Peyer's patch (tissue), 4 donors: ENCODE data around the gene PPP1R9B. TPM values are rescaled to one million over a fixed set of nuclear protein-coding genes. Genes with fewer than 3 reads are reported as not detected.

ENCODE experiments used
- DNase-seq, 3 donors: peaks; one replicate each; pipeline ENCODE4 v3.0.0-alpha.2; 2017 to 2019
- H3K27ac ChIP-seq, 4 donors: fragments of 200-600 bp; sonication (generic); one replicate each; pipeline ENCODE4 v1.5.1; 2016 to 2019
- H3K27me3 ChIP-seq, 2 donors: fragments of 200-600 bp; sonication (generic); one replicate each; pipeline ENCODE4 v1.5.1; 2019
- H3K36me3 ChIP-seq, 3 donors: fragments of 200-600 bp; sonication (generic); one replicate each; pipeline ENCODE4 v1.5.1; 2016 to 2019
- H3K4me1 ChIP-seq, 4 donors: fragments of 200-600 bp; sonication (generic); one replicate each; pipeline ENCODE4 v1.5.1; 2016 to 2019
- H3K4me3 ChIP-seq, 4 donors: fragments of 200-600 bp; sonication (generic); 1 replicate in 3 of 4; 2 replicates in 1 of 4; pipeline ENCODE4 v1.5.1; 2016 to 2019; ENCODE audit warnings: mild to moderate bottlenecking in 1 of 4
- H3K9me3 ChIP-seq, 4 donors: fragments of 200-600 bp; sonication (generic); one replicate each; pipeline ENCODE4 v1.5.1; 2016 to 2019; ENCODE audit warnings: mild to moderate bottlenecking in 1 of 4
- CTCF ChIP-seq, 6 experiments: fragments of 450-650 bp in 4 of 6; fragments of 200-600 bp in 2 of 6; sonication (generic) in 1 of 6; IDR thresholded peaks; one replicate each; pipeline ENCODE4 v1.5.1; 2017 to 2019; ENCODE audit warnings: antibody characterized with exemption in 6 of 6, mild to moderate bottlenecking in 3 of 6, moderate library complexity in 1 of 6
- POLR2A ChIP-seq, 2 donors: fragments of 450-650 bp; IDR thresholded peaks; one replicate each; pipeline ENCODE4 v1.5.1; 2017; ENCODE audit warnings: antibody characterized with exemption in 2 of 2, mild to moderate bottlenecking in 2 of 2, moderate library complexity in 2 of 2
- total RNA-seq, 4 donors: library from RNA; depleted of rRNA; stranded (reverse); fragments of >200 nt; gene quantifications; one replicate each; pipeline ENCODE4 v1.1.0, GENCODE V29; 2016

The PPP1R9B gene
- total RNA-seq, 4 donors from 2014 or later: 18.0 to 40.4 (median 32.9) TPM

GRCh38 chr17:50130559-50131305, 19.7 kb downstream of the PPP1R9B start:
- Histone ChIP-seq H3K36me3 (peaks cover 0 to 16% (median 0%) of the 10 kb centered on the region in 3 donors), H3K27me3 (peaks cover 0 to 11% of the 10 kb centered on the region in 2 donors), H3K4me3 (peak overlapping the region in 2 of 4 donors; percentile 52 to 57), H3K4me1 (peaks cover 0 to 35% (median 15%) of the 10 kb centered on the region in 4 donors), H3K27ac (no peak overlapping the region), H3K9me3 (no peaks in the 10 kb centered on the region)
- no peak for DNase-seq
- TF ChIP-seq CTCF (IDR thresholded peaks at IDR 0.05) (no peak), POLR2A (IDR thresholded peaks at IDR 0.05) (no peak)

GRCh38 chr17:50129728-50130558, 20.5 kb downstream of the PPP1R9B start, which contains the start of gene SAMD14:
SAMD14 (minus strand) TSS chr17:50130160; CDS start chr17:50124959, 5,201 bp downstream.
- TF ChIP-seq CTCF (IDR thresholded peaks at IDR 0.05) (no peak), POLR2A (IDR thresholded peaks at IDR 0.05) (no peak)
- no peaks in the 10 kb centered on the region for H3K9me3 ChIP-seq

GRCh38 chr17:50129353-50129727, 21.1 kb downstream of the PPP1R9B start:
- no peak for DNase-seq
- no peaks in the 10 kb centered on the region for H3K9me3 ChIP-seq
- peaks cover 0 to 2% (median 0%) of the 10 kb centered on the region in 3 donors for H3K36me3 ChIP-seq
- TF ChIP-seq POLR2A (IDR thresholded peaks at IDR 0.05): no peak
- TF ChIP-seq CTCF (IDR thresholded peaks at IDR 0.05): no peak
- H3K27me3 ChIP-seq: peaks cover 0 to 11% of the 10 kb centered on the region in 2 donors
- H3K4me3 ChIP-seq: peak overlapping the region; percentile 28 to 62 (median 54)
- H3K4me1 ChIP-seq: peaks cover 0 to 35% (median 15%) of the 10 kb centered on the region in 4 donors
- no peak overlapping the region for H3K27ac ChIP-seq

More at GRCh38 chr17:50129728-50130558, 20.5 kb downstream of the PPP1R9B start, which contains the start of gene SAMD14:
- Histone ChIP-seq H3K27me3 (peaks cover 0 to 11% of the 10 kb centered on the region in 2 donors), H3K27ac (no peak within 1 kb of the TSS), H3K36me3 (peaks cover 0 to 8% (median 0%) of the 10 kb centered on the region in 3 donors), H3K4me3 (peak within 1 kb of the TSS; percentile 28 to 62 (median 54)), H3K4me1 (peaks cover 0 to 35% (median 15%) of the 10 kb centered on the region in 4 donors)
- no peak for DNase-seq

GRCh38 chr17:50128441-50129352, 21.8 kb downstream of the PPP1R9B start:
- TF ChIP-seq POLR2A (IDR thresholded peaks at IDR 0.05): no peak
- TF ChIP-seq CTCF (IDR thresholded peaks at IDR 0.05): no peak
- H3K9me3 ChIP-seq: no peaks in the 10 kb centered on the region
- H3K36me3 ChIP-seq: no peaks in the 10 kb centered on the region
- H3K27me3 ChIP-seq: peaks cover 0 to 11% of the 10 kb centered on the region in 2 donors
- peak overlapping the region; percentile 28 to 62 (median 54) for H3K4me3 ChIP-seq
- H3K27ac ChIP-seq: no peak overlapping the region
- peaks cover 0 to 37% (median 15%) of the 10 kb centered on the region in 4 donors for H3K4me1 ChIP-seq
- no peak for DNase-seq
